ENCODE results near the gene OLFML2A. TPM values are rescaled to one million over a fixed set of nuclear protein-coding genes. Genes with fewer than 3 reads are reported as not detected.

The OLFML2A gene
- total and polyA plus RNA-seq, 4 donors = 5.3 to 66.0 (median 25.1) TPM

- peaks cover 13% of the 10 kb centered on the region for H3K4me1 ChIP-seq (ENCODE audit: control insufficient read depth, insufficient read depth, low read length)
Observed at GRCh38 chr9:124792257-124793014, 15.5 kb downstream of the OLFML2A start.

GRCh38 chr9:124793015-124793541, 16.1 kb downstream of the OLFML2A start:
- Histone ChIP-seq H3K36me3 (ENCODE audit: control insufficient read depth, insufficient read depth, low read length) (no peaks in the 10 kb centered on the region), H3K27me3 (ENCODE audit: control insufficient read depth, insufficient read depth, low read length) (no peaks in the 10 kb centered on the region), H3K4me3 (ENCODE audit: low read depth, low read length) (no peak overlapping the region), H3K9me3 (ENCODE audit: control insufficient read depth, insufficient read depth, low read length) (no peaks in the 10 kb centered on the region), H3K4me1 (ENCODE audit: control insufficient read depth, insufficient read depth, low read length) (peaks cover 18% of the 10 kb centered on the region), H3K27ac (ENCODE audit: low read depth, low read length) (no peak overlapping the region)
- 61% methylated on average over 6 of the region's 9 CpGs for WGBS (ENCODE audit: insufficient coverage)
- DNase-seq (ENCODE audit: low read depth in 4 of 6, low spot score in 6 of 6) = no peak

More at GRCh38 chr9:124792257-124793014, 15.5 kb downstream of the OLFML2A start:
- Histone ChIP-seq H3K4me3 (ENCODE audit: low read depth, low read length) (no peak overlapping the region), H3K36me3 (ENCODE audit: control insufficient read depth, insufficient read depth, low read length) (no peaks in the 10 kb centered on the region), H3K27me3 (ENCODE audit: control insufficient read depth, insufficient read depth, low read length) (no peaks in the 10 kb centered on the region), H3K9me3 (ENCODE audit: control insufficient read depth, insufficient read depth, low read length) (no peaks in the 10 kb centered on the region), H3K27ac (ENCODE audit: low read depth, low read length) (no peak overlapping the region)
- 87% methylated on average over 8 of the region's 8 CpGs for WGBS (ENCODE audit: insufficient coverage)
- DNase-seq (ENCODE audit: low read depth in 4 of 6, low spot score in 6 of 6) = no peak

DNA sequence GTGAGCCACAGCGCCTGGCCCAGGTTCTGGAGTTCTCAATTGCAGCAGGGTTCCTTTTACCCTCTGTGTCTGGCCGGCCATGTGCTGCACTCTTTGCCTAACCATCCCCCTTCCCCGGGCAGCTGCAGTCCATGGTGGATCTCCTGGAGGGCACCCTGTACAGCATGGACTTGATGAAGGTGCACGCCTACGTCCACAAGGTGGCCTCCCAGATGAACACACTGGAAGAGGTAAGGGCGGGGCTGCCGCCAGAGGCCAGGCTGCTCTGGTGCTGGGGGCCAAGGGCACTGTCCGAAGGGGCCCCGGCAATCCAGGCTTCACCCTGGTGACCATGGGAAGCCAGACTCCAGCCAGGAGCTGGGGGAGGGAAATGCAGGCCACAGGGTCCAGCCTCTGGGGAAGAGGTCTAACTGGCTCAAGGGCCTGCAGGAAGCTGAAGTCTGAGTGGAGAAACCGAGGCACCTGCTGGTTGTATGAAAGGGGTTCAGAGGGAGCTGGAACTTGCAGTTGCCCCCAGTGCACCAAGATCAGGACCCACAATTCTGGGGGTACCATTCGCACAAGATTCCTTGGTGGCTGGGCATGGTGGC, 18.1 kb downstream of the OLFML2A start:
- Histone ChIP-seq H3K4me1 (ENCODE audit: control insufficient read depth, insufficient read depth, low read length) (peaks cover 29% of the 10 kb centered on the region), H3K9me3 (ENCODE audit: control insufficient read depth, insufficient read depth, low read length) (no peaks in the 10 kb centered on the region), H3K27ac (ENCODE audit: low read depth, low read length) (no peak overlapping the region), H3K27me3 (ENCODE audit: control insufficient read depth, insufficient read depth, low read length) (no peaks in the 10 kb centered on the region), H3K36me3 (ENCODE audit: control insufficient read depth, insufficient read depth, low read length) (peaks cover 3% of the 10 kb centered on the region), H3K4me3 (ENCODE audit: low read depth, low read length) (no peak overlapping the region)
- 87% methylated on average over 11 of the region's 11 CpGs for WGBS (ENCODE audit: insufficient coverage)
- DNase-seq (ENCODE audit: low read depth in 4 of 6, low spot score in 6 of 6) = no peak

DNA sequence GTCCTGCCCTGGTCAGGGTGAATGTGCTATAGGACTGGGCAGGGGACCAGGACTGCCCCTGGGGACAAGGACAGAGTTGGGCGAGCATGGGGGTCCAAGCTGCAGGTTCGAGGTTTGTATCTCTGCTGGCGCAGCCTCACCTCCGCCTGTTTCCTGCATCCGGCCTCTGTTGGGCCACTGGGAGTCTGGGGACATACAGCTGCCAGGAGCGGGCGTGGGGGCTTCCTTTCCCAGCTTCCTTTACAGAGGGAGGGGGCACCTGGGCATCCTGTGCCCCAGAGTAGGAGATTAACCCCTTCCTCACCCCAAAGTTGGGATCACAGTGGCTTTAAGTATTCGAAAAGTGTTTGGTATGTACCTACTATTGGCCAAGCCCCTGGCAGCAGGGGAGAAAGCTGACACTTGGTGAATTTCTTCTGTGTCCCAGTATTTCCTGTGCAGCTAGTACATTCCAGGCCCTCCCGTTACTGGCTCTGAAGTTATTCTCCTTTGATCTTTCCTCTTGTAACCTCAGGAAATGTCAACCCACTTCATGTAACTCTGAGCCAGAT, 19.0 kb downstream of the OLFML2A start:
- H3K4me1 ChIP-seq (ENCODE audit: control insufficient read depth, insufficient read depth, low read length) = peaks cover 39% of the 10 kb centered on the region
- H3K9me3 ChIP-seq (ENCODE audit: control insufficient read depth, insufficient read depth, low read length) = no peaks in the 10 kb centered on the region
- H3K4me3 ChIP-seq (ENCODE audit: low read depth, low read length) = no peak overlapping the region
- 79% methylated on average over 7 of the region's 9 CpGs for WGBS (ENCODE audit: insufficient coverage)
- H3K27ac ChIP-seq (ENCODE audit: low read depth, low read length) = peak overlapping the region; percentile 48
- no peak for DNase-seq (ENCODE audit: low read depth in 4 of 6, low spot score in 6 of 6)
- H3K36me3 ChIP-seq (ENCODE audit: control insufficient read depth, insufficient read depth, low read length) = peaks cover 3% of the 10 kb centered on the region
- no peaks in the 10 kb centered on the region for H3K27me3 ChIP-seq (ENCODE audit: control insufficient read depth, insufficient read depth, low read length)

- Histone ChIP-seq H3K27me3 (ENCODE audit: control insufficient read depth, insufficient read depth, low read length) (no peaks in the 10 kb centered on the region), H3K27ac (ENCODE audit: low read depth, low read length) (peak overlapping the region; percentile 57), H3K4me3 (ENCODE audit: low read depth, low read length) (no peak overlapping the region), H3K36me3 (ENCODE audit: control insufficient read depth, insufficient read depth, low read length) (peaks cover 6% of the 10 kb centered on the region), H3K4me1 (ENCODE audit: control insufficient read depth, insufficient read depth, low read length) (peaks cover 39% of the 10 kb centered on the region), H3K9me3 (ENCODE audit: control insufficient read depth, insufficient read depth, low read length) (no peaks in the 10 kb centered on the region)
- DNase-seq (ENCODE audit: low read depth in 4 of 6, low spot score in 6 of 6) = peak in 1 of 6 donors; percentile 77
- 77% methylated on average over 8 of the region's 10 CpGs for WGBS (ENCODE audit: insufficient coverage)
Observed at GRCh38 chr9:124797343-124798103, 20.6 kb downstream of the OLFML2A start.

GRCh38 chr9:124799274-124800006, 22.5 kb downstream of the OLFML2A start:
- Histone ChIP-seq H3K27ac (ENCODE audit: low read depth, low read length) (no peak overlapping the region), H3K4me3 (ENCODE audit: low read depth, low read length) (no peak overlapping the region), H3K36me3 (ENCODE audit: control insufficient read depth, insufficient read depth, low read length) (peaks cover 6% of the 10 kb centered on the region), H3K4me1 (ENCODE audit: control insufficient read depth, insufficient read depth, low read length) (peaks cover 32% of the 10 kb centered on the region), H3K27me3 (ENCODE audit: control insufficient read depth, insufficient read depth, low read length) (no peaks in the 10 kb centered on the region), H3K9me3 (ENCODE audit: control insufficient read depth, insufficient read depth, low read length) (no peaks in the 10 kb centered on the region)
- DNase-seq (ENCODE audit: low read depth in 4 of 6, low spot score in 6 of 6) = no peak
- 90% methylated on average over 13 of the region's 13 CpGs for WGBS (ENCODE audit: insufficient coverage)

- Histone ChIP-seq H3K27me3 (ENCODE audit: control insufficient read depth, insufficient read depth, low read length) (no peaks in the 10 kb centered on the region), H3K4me3 (ENCODE audit: low read depth, low read length) (no peak overlapping the region), H3K27ac (ENCODE audit: low read depth, low read length) (no peak overlapping the region), H3K4me1 (ENCODE audit: control insufficient read depth, insufficient read depth, low read length) (peaks cover 31% of the 10 kb centered on the region), H3K36me3 (ENCODE audit: control insufficient read depth, insufficient read depth, low read length) (peaks cover 6% of the 10 kb centered on the region), H3K9me3 (ENCODE audit: control insufficient read depth, insufficient read depth, low read length) (no peaks in the 10 kb centered on the region)
- 47% methylated on average over 13 of the region's 15 CpGs for WGBS (ENCODE audit: insufficient coverage)
- DNase-seq (ENCODE audit: low read depth in 4 of 6, low spot score in 6 of 6) = peak in 1 of 6 donors; percentile 77
Observed at GRCh38 chr9:124800306-124801259, 23.6 kb downstream of the OLFML2A start.

DNA sequence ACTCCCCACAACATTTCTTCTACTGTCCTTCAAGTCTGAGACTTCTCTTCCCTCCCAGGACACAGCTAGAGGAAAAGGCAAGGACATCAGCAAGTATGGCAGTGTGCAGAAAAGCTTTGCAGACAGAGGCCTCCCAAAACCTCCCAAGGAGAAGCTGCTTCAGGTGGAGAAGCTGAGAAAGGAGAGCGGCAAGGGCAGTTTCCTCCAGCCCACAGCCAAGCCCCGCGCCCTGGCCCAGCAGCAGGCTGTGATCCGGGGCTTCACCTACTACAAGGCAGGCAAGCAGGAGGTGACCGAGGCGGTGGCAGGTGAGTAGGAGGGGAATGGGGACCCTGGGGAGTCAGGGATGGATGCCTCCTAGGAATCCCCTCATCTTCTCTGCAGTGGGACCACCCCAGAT, 24.4 kb downstream of the OLFML2A start:
- Histone ChIP-seq H3K27me3 (ENCODE audit: control insufficient read depth, insufficient read depth, low read length) (no peaks in the 10 kb centered on the region), H3K4me3 (ENCODE audit: low read depth, low read length) (no peak overlapping the region), H3K4me1 (ENCODE audit: control insufficient read depth, insufficient read depth, low read length) (peaks cover 26% of the 10 kb centered on the region), H3K36me3 (ENCODE audit: control insufficient read depth, insufficient read depth, low read length) (peaks cover 6% of the 10 kb centered on the region), H3K27ac (ENCODE audit: low read depth, low read length) (no peak overlapping the region), H3K9me3 (ENCODE audit: control insufficient read depth, insufficient read depth, low read length) (no peaks in the 10 kb centered on the region)
- no peak for DNase-seq (ENCODE audit: low read depth in 4 of 6, low spot score in 6 of 6)
- no CpG with 5 or more reads among the region's 6 CpGs for WGBS (ENCODE audit: insufficient coverage)

Measured in spinal cord (tissue), 10 donors.